Pancreas (tissue), 10 donors: Measurements from ENCODE around the gene ADGRB2. TPM values are rescaled to one million over a fixed set of nuclear protein-coding genes. Genes with fewer than 3 reads are reported as not detected.

ENCODE experiments used
- ATAC-seq, 4 donors: fragments of 200-7000 bp; cut with Tn5 transposase; one replicate each; pipeline versions ENCODE4 v1.8.0 to v1.9.1; 2020; ENCODE audit warnings: mild to moderate bottlenecking in 4 of 4, moderate library complexity in 4 of 4
- DNase-seq, 6 donors: peaks; one replicate each; pipeline ENCODE4 v3.0.0-alpha.2; 2020
- FAIRE-seq: peaks from 2 replicates; lab custom pipeline; 2012; peaks lifted over from hg19 to GRCh38; lab: Jason Lieb, UNC
- H3K27ac ChIP-seq, 4 donors: fragments of 200-600 bp; sonication (generic); 1 replicate in 3 of 4; 2 replicates in 1 of 4; pipeline versions ENCODE4 v1.5.0 to v1.8.0; 2020
- H3K27me3 ChIP-seq, 4 donors: fragments of 200-600 bp; one replicate each; pipeline ENCODE4 v1.8.0; 2021
- H3K36me3 ChIP-seq, 3 donors: fragments of 200-600 bp; sonication (generic) in 1 of 3; one replicate each; pipeline versions ENCODE4 v1.5.0 to v1.8.0; 2020 to 2021
- H3K4me1 ChIP-seq, 3 donors: fragments of 200-600 bp; one replicate each; pipeline ENCODE4 v1.8.0; 2021
- H3K4me3 ChIP-seq, 4 donors: fragments of 200-600 bp; sonication (generic) in 2 of 4; one replicate each; pipeline versions ENCODE4 v1.5.0 to v1.8.0; 2020 to 2021
- H3K9me3 ChIP-seq, 4 donors: fragments of 200-600 bp; one replicate each; pipeline ENCODE4 v1.8.0; 2021
- WGBS, 2 donors: extraction: QIAGEN DNeasy Blood & Tissue Kit; methylation state at CpG; one replicate each; pipeline ENCODE4 v1.1.7; 2013; 5-methylcytosine and 5-hydroxymethylcytosine counted together
- intact Hi-C, 3 donors: fragments of 100-400 bp; cut with DNase I; formaldehyde crosslinking; loops; one replicate each; pipeline versions ENCODE4 v1.11.1 to v1.14.2; 2022
- polyA plus RNA-seq, 2 donors: library from polyadenylated mRNA; stranded (reverse); fragments of 200-250 nt; gene quantifications; one replicate each; pipeline ENCODE4 v1.2.3, GENCODE V29; 2013
- total RNA-seq, 6 donors: library from RNA; stranded (reverse); fragmentation: NEBNext Ultra II Directional in 4 of 6; extraction: Animal tissue kit (Norgen Biotek cat#: 25700) in 4 of 6; gene quantifications; one replicate each; pipeline versions ENCODE4 v1.2.1 to v1.2.4, GENCODE V29; 2021 to 2023
- TF ChIP-seq, protein P1 (sequence below), 4 donors: fragments of 200-600 bp; sonication (generic) in 3 of 4; IDR thresholded peaks; one replicate each; pipeline versions ENCODE4 v1.5.0 to v1.8.0; 2021; ENCODE audit warnings: antibody characterized with exemption in 4 of 4
- donor health status: healthy with polysubstance abuse.
- donor health status: DM: no; HTN: no; CAD: no; lungs with moderate emphysema.
- donor health status: DM: no; HTN: no; CAD: no.
- donor health status: control.
- donor health status: control.
- donor health status: Bipolar disorder and iron deficiency.
- donor health status: DM: yes; HTN: yes; CAD: no.
- donor health status: DM: no; HTN: no; CAD: no.
- donor health status: DM: no; HTN: no; CAD: no.
- donor health status: DM: yes; HTN: yes; CAD: no.

The ADGRB2 gene
- total and polyA plus RNA-seq, 8 donors, result 0.12 to 1.3 (median 0.43) TPM

DNA sequence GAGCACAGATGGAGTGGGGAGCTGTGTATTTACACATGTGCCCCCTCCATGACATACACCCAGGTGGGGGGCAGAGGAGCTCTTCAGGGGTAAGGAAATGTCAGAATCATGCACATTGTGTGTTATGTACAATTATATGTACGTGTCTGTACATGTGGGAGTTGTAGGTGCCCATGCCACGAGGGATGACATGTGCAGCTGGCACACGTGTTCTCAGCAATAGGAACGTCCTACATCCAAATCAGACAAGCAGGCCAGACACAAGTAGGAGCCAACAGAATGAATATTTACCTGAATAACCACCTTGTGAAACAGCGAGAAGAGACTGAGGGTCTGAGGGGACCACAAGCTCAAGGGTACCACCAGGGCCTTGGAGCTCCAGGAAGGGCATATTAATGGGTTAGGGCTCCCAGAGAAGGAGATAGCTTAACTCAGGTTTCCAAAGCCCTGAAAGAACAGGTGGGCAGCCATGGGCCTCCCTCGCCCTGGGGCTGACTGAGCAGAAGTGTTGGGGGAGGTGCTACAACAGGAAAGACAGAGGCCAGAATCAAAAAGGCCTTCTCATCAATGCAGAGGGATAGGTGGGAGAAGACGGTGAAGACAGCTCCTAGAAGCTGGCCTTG lies 63.6 kb downstream of the ADGRB2 start:
- FAIRE-seq (no peak), DNase-seq (no peak), ATAC-seq (no peak)
- intact Hi-C loops, result no loop called here
- no peaks in the 10 kb centered on the region for H3K36me3 ChIP-seq
- H3K4me1 ChIP-seq, result peaks cover 8 to 23% (median 9%) of the 10 kb centered on the region in 3 donors
- H3K9me3 ChIP-seq, result no peaks in the 10 kb centered on the region
- 62 to 63% methylated on average over 7 of the region's 7 CpGs for WGBS, 2 donors
- TF ChIP-seq, protein P1, sequence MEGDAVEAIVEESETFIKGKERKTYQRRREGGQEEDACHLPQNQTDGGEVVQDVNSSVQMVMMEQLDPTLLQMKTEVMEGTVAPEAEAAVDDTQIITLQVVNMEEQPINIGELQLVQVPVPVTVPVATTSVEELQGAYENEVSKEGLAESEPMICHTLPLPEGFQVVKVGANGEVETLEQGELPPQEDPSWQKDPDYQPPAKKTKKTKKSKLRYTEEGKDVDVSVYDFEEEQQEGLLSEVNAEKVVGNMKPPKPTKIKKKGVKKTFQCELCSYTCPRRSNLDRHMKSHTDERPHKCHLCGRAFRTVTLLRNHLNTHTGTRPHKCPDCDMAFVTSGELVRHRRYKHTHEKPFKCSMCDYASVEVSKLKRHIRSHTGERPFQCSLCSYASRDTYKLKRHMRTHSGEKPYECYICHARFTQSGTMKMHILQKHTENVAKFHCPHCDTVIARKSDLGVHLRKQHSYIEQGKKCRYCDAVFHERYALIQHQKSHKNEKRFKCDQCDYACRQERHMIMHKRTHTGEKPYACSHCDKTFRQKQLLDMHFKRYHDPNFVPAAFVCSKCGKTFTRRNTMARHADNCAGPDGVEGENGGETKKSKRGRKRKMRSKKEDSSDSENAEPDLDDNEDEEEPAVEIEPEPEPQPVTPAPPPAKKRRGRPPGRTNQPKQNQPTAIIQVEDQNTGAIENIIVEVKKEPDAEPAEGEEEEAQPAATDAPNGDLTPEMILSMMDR (IDR thresholded peaks at IDR 0.05), result no peak
- H3K27ac ChIP-seq, result peak overlapping the region in 2 of 4 donors; percentile 46 to 52
- H3K4me3 ChIP-seq, result no peak overlapping the region
- no peaks in the 10 kb centered on the region for H3K27me3 ChIP-seq

DNA sequence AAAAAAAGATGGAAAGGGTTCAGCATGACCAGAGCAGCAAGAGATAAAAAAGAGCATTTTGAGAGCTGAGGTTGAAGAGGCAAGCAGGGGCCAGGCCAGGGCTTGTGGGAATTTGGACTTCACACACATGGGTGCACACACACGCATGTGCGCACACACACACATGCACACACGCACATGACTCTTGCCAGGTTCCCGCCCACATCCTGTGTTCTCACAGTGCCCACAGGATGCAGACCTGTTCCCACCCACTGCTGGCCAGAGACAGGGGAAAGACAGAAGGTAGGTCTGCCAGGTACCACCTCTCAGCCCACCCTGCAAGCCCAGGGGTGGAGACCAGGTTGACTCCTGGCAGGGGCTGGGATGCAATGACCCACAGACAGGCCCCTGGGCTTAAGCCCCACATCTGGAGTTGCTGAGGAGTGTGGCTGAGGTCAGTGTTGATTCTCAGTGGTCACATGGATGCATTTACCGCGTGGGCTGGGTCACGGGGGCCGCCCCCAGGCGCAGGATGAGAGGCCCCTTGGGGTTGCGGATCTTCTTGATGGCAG lies 64.7 kb downstream of the ADGRB2 start:
- intact Hi-C loops, result no loop called here
- TF ChIP-seq, protein P1 (IDR thresholded peaks at IDR 0.05), result no peak
- 80 to 87% methylated on average over 10 of the region's 10 CpGs for WGBS, 2 donors
- FAIRE-seq (no peak), ATAC-seq (no peak), DNase-seq (no peak)
- Histone ChIP-seq H3K9me3 (no peaks in the 10 kb centered on the region), H3K27ac (no peak overlapping the region), H3K27me3 (no peaks in the 10 kb centered on the region), H3K4me3 (no peak overlapping the region), H3K36me3 (no peaks in the 10 kb centered on the region), H3K4me1 (peaks cover 3 to 12% (median 3%) of the 10 kb centered on the region in 3 donors)

DNA sequence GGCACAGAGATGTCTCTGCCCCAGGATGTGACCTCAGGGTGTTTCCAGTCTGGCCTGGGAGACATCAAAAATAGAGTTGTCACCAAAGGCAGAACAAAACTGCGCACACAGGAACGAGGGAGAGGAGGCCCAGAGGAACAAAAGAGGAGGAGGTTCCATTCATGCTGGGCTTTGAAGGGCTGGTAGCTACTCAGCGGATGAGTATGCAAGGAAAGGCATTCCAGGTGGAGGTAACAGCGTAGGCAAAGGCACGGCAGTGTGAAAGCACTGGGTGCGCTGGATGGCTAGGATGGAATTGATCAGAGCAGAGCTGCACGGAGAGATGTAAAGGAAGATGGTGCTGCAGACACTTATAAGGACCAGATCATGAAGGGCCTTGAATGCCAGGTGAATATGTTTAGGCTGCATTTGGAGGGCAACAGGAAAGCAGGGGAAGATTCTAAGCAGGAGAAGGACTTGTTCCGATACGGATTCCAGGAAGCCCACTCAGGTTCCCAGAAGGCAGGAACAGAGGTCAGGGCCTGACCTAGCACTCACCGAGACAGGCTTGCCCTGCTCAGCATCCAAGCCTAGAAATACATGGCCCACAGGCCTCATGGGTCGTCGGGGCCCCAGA lies 66.7 kb downstream of the ADGRB2 start:
- peaks cover 0 to 9% (median 0%) of the 10 kb centered on the region in 3 donors for H3K4me1 ChIP-seq
- no peak overlapping the region for H3K27ac ChIP-seq
- WGBS, 2 donors, result 79 to 83% methylated on average over 12 of the region's 12 CpGs
- TF ChIP-seq, protein P1 (IDR thresholded peaks at IDR 0.05), result no peak
- H3K36me3 ChIP-seq, result no peaks in the 10 kb centered on the region
- no peaks in the 10 kb centered on the region for H3K9me3 ChIP-seq
- FAIRE-seq (no peak), DNase-seq (no peak), ATAC-seq (no peak)
- H3K27me3 ChIP-seq, result no peaks in the 10 kb centered on the region
- no peak overlapping the region for H3K4me3 ChIP-seq
- intact Hi-C loops, result no loop called here

DNA sequence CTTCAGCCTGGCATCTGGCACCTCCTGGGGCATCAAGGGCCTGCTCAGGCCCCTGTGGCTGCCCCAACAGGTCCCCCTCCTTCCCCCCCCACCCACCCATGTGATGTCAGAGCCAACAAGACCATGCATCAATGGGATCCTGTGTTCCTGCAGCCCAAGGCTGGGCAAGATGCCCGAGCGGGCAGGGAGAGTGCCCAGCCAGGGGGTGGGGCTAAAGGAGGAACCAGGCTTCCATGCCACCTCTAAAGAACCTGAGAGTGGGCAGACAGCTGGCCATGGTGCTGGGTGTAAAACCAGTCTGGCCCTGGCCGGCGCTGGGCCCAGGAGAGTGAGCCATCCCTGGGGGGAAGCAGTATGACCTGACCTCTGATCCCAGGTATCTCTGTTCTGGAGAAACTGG lies 67.9 kb downstream of the ADGRB2 start:
- WGBS, 2 donors, result 49 to 60% methylated on average over 4 of the region's 4 CpGs
- H3K27ac ChIP-seq, result peak overlapping the region in 1 of 4 donors; percentile 41
- H3K4me1 ChIP-seq, result peaks cover 0 to 9% (median 0%) of the 10 kb centered on the region in 3 donors
- H3K36me3 ChIP-seq, result no peaks in the 10 kb centered on the region
- no peaks in the 10 kb centered on the region for H3K27me3 ChIP-seq
- H3K9me3 ChIP-seq, result no peaks in the 10 kb centered on the region
- FAIRE-seq (no peak), ATAC-seq (peak; percentile 66 to 85 (median 77)), DNase-seq (peak in 5 of 6 donors; percentile 68 to 89 (median 74))
- H3K4me3 ChIP-seq, result no peak overlapping the region
- TF ChIP-seq, protein P1 (IDR thresholded peaks at IDR 0.05), result no peak
- intact Hi-C loops, result no loop called here

DNA sequence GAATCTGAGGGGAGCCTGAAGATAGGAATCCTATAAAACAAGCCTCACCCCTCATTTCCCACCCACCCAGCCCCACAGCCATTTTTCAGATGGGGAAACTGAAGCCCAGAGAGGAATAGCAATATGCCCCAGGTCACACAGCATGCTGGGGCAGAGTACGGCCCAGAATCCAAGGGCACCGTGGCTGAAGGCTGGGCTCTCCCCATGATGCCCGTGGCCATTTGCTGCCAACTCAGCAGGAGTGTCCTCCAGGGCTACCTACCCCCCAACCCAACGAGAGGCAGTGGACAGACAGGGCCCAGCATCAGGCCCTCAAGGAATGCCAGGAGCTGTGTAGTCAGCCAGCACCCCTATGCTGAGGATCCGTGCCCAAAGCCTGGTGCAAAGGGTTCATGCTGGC lies 68.8 kb downstream of the ADGRB2 start:
- DNase-seq, result no peak
- no peak for FAIRE-seq
- intact Hi-C loops, result no loop called here
- no peaks in the 10 kb centered on the region for H3K9me3 ChIP-seq
- H3K4me1 ChIP-seq, result no peaks in the 10 kb centered on the region
- WGBS, 2 donors, result 65 to 76% methylated on average over 5 of the region's 5 CpGs
- TF ChIP-seq, protein P1 (IDR thresholded peaks at IDR 0.05), result no peak
- H3K27ac ChIP-seq, result no peak overlapping the region
- H3K27me3 ChIP-seq, result no peaks in the 10 kb centered on the region
- H3K4me3 ChIP-seq, result no peak overlapping the region
- no peak for ATAC-seq
- no peaks in the 10 kb centered on the region for H3K36me3 ChIP-seq
